H1 (cell line): ENCODE results near the gene OR56A1. TPM values are rescaled to one million over a fixed set of nuclear protein-coding genes. Genes with fewer than 3 reads are reported as not detected.
"Not testable (repeated sequence)": the region's sequence is repeated elsewhere in the genome, so short reads cannot be mapped to it uniquely, and the experiment has no call there.

Experiments
- CTCF ChIA-PET: fragments of 300-600 bp; sonication (Branson Sonifier 250); formaldehyde crosslinking; loops from one replicate; lab custom pipeline; 2021; ENCODE audit not compliant: partially characterized antibody; lab: Charles Lee
- POLR2A ChIA-PET: fragments of 300-600 bp; sonication (Branson Sonifier 250); formaldehyde crosslinking; loops from one replicate; lab custom pipeline; 2021; ENCODE audit warnings: inconsistent platforms; ENCODE audit not compliant: partially characterized antibody; lab: Charles Lee
- DNase-seq, 2 experiments: peaks; one replicate each; pipeline versions ENCODE4 v3.0.0 to v3.0.0-alpha.2; 2010 to 2022; ENCODE audit warnings: low spot score in 2 of 2, low read depth in 1 of 2, mixed read lengths in 1 of 2
- FAIRE-seq: peaks from 2 replicates; lab custom pipeline; 2011; peaks lifted over from hg19 to GRCh38; lab: Jason Lieb, UNC
- H2AFZ ChIP-seq: 2 replicates; pipeline ENCODE4 v1.8.1; 2012; ENCODE audit warnings: low read length, inconsistent platforms
- H2AK5ac ChIP-seq: 2 replicates; pipeline ENCODE4 v1.6.1; 2013; ENCODE audit warnings: low read depth, low read length
- H2BK120ac ChIP-seq: replicated peaks from 2 replicates; pipeline ENCODE3; 2013; ENCODE audit warnings: low read depth, low read length, inconsistent platforms
- H2BK12ac ChIP-seq: 2 replicates; pipeline ENCODE4 v1.6.1; 2013; ENCODE audit warnings: low read depth, low read length
- H2BK15ac ChIP-seq: 2 replicates; pipeline ENCODE4 v1.6.1; 2013; ENCODE audit warnings: low read length
- H2BK20ac ChIP-seq: 2 replicates; pipeline ENCODE4 v1.6.1; 2013; ENCODE audit warnings: low read length
- H2BK5ac ChIP-seq: 2 replicates; pipeline ENCODE4 v1.6.1; 2013; ENCODE audit warnings: low read depth, low read length
- H3K14ac ChIP-seq: 2 replicates; pipeline ENCODE4 v1.6.1; 2013; ENCODE audit warnings: inconsistent platforms; ENCODE audit not compliant: insufficient read length
- H3K18ac ChIP-seq: 2 replicates; pipeline ENCODE4 v1.6.1; 2013; ENCODE audit warnings: low read length; ENCODE audit errors: extremely low read depth
- H3K23ac ChIP-seq: 2 replicates; pipeline ENCODE4 v1.6.1; 2013; ENCODE audit warnings: inconsistent platforms; ENCODE audit not compliant: insufficient read length
- H3K23me2 ChIP-seq: 2 replicates; pipeline ENCODE4 v1.6.1; 2013; ENCODE audit warnings: low read depth, low read length
- H3K27ac ChIP-seq: 2 replicates; pipeline ENCODE4 v1.6.1; 2011; ENCODE audit warnings: low read depth, low read length, inconsistent platforms
- H3K27me3 ChIP-seq, 4 experiments: replicated peaks in 1 of 4; 1 replicate in 1 of 4; 2 replicates in 3 of 4; pipeline versions ENCODE4 v1.6.1 to v1.8.1; 2011 to 2013; ENCODE audit warnings: low read length in 3 of 4, mild to moderate bottlenecking in 3 of 4, inconsistent platforms in 2 of 4, mixed read lengths in 2 of 4, moderate library complexity in 1 of 4; ENCODE audit not compliant: control insufficient read depth in 3 of 4, insufficient read depth in 3 of 4; ENCODE audit errors: extremely low read depth in 1 of 4
- H3K36me3 ChIP-seq, 4 experiments: 2 replicates each; pipeline versions ENCODE4 v1.6.1 to v1.8.1; 2011 to 2013; ENCODE audit warnings: mild to moderate bottlenecking in 4 of 4, low read length in 3 of 4, moderate library complexity in 2 of 4, control low read depth in 1 of 4, inconsistent platforms in 1 of 4; ENCODE audit not compliant: insufficient read depth in 4 of 4, control insufficient read depth in 2 of 4
- H3K4ac ChIP-seq: replicated peaks from 2 replicates; pipeline ENCODE3; 2013; ENCODE audit warnings: low read length, low read depth, mixed read lengths, inconsistent platforms; ENCODE audit not compliant: insufficient read length
- H3K4me1 ChIP-seq, 4 experiments: replicated peaks in 1 of 4; 1 replicate in 1 of 4; 2 replicates in 3 of 4; pipeline versions ENCODE4 v1.6.1 to v1.8.1; 2011 to 2013; ENCODE audit warnings: low read length in 3 of 4, inconsistent platforms in 2 of 4, mixed read lengths in 1 of 4; ENCODE audit not compliant: insufficient read depth in 4 of 4, control insufficient read depth in 3 of 4
- H3K4me2 ChIP-seq, 2 experiments: 2 replicates each; pipeline versions ENCODE4 v1.6.1 to v1.8.1; 2011 to 2013; ENCODE audit warnings: low read depth in 2 of 2, low read length in 2 of 2, control low read depth in 1 of 2, inconsistent platforms in 1 of 2, mild to moderate bottlenecking in 1 of 2; ENCODE audit not compliant: insufficient read depth in 1 of 2
- H3K4me3 ChIP-seq, 4 experiments: fragments of 200-600, 300-600 bp in 1 of 4; sonication (generic), shearing (Covaris generic), sonication (Bioruptor Twin) in 1 of 4; 2 replicates each; pipeline versions ENCODE4 v1.5.1 to v1.8.1; 2011 to 2016; ENCODE audit warnings: low read length in 4 of 4, low read depth in 3 of 4, control low read depth in 2 of 4, inconsistent platforms in 2 of 4, mild to moderate bottlenecking in 2 of 4, mixed read lengths in 1 of 4, moderate library complexity in 1 of 4; ENCODE audit not compliant: insufficient read depth in 2 of 4; ENCODE audit errors: extremely low read depth in 1 of 4
- H3K56ac ChIP-seq: replicated peaks from 2 replicates; pipeline ENCODE3; 2013; ENCODE audit warnings: low read depth, mild to moderate bottlenecking, mixed read lengths, low read length, inconsistent platforms; ENCODE audit not compliant: insufficient read length
- H3K79me1 ChIP-seq: 2 replicates; pipeline ENCODE4 v1.6.1; 2013; ENCODE audit warnings: low read depth, low read length, control low read depth
- H3K79me2 ChIP-seq, 2 experiments: 2 replicates each; pipeline versions ENCODE4 v1.6.1 to v1.8.1; 2012 to 2013; ENCODE audit warnings: low read length in 2 of 2, mild to moderate bottlenecking in 2 of 2, inconsistent platforms in 1 of 2; ENCODE audit not compliant: insufficient read depth in 2 of 2, control insufficient read depth in 1 of 2
- H3K9ac ChIP-seq, 4 experiments: replicated peaks in 1 of 4; 1 replicate in 1 of 4; 2 replicates in 3 of 4; pipeline versions ENCODE4 v1.6.1 to v1.8.1; 2011 to 2013; ENCODE audit warnings: low read depth in 3 of 4, low read length in 3 of 4, control low read depth in 2 of 4, mild to moderate bottlenecking in 2 of 4, moderate library complexity in 2 of 4, inconsistent platforms in 1 of 4; ENCODE audit errors: extremely low read depth in 1 of 4
- H3K9me3 ChIP-seq, 2 experiments: 2 replicates each; pipeline versions ENCODE4 v1.6.1 to v1.8.1; 2012 to 2013; ENCODE audit warnings: mild to moderate bottlenecking in 2 of 2, moderate library complexity in 2 of 2, control low read depth in 1 of 2, inconsistent platforms in 1 of 2, low read depth in 1 of 2, low read length in 1 of 2, mixed read lengths in 1 of 2; ENCODE audit not compliant: insufficient read depth in 2 of 2
- H4K20me1 ChIP-seq, 2 experiments: replicated peaks in 1 of 2; 2 replicates each; pipeline versions ENCODE3 to v1.8.1; 2011 to 2013; ENCODE audit warnings: inconsistent platforms in 2 of 2, low read length in 2 of 2, mild to moderate bottlenecking in 1 of 2; ENCODE audit not compliant: insufficient read depth in 2 of 2, control insufficient read depth in 1 of 2
- H4K5ac ChIP-seq: 2 replicates; pipeline ENCODE4 v1.6.1; 2013; ENCODE audit warnings: low read length, low read depth, mixed read lengths, inconsistent platforms; ENCODE audit not compliant: insufficient read length
- H4K8ac ChIP-seq: 2 replicates; pipeline ENCODE4 v1.8.0; 2013; ENCODE audit warnings: mild to moderate bottlenecking, moderate library complexity, low read length, inconsistent platforms; ENCODE audit not compliant: insufficient read depth; ENCODE audit errors: extremely low read depth
- H4K91ac ChIP-seq: replicated peaks from 2 replicates; pipeline ENCODE3; 2013; ENCODE audit warnings: low read length, mixed read lengths, inconsistent platforms; ENCODE audit not compliant: insufficient read length
- EP300 ChIP-seq, 2 experiments: IDR thresholded peaks; 1 replicate in 1 of 2; 2 replicates in 1 of 2; pipeline ENCODE4 v1.6.1; 2011 to 2012; ENCODE audit warnings: low read depth in 2 of 2, low read length in 2 of 2, mild to moderate bottlenecking in 2 of 2, borderline replicate concordance in 1 of 2, inconsistent platforms in 1 of 2, moderate library complexity in 1 of 2
- TCF12 ChIP-seq: IDR thresholded peaks from 2 replicates; pipeline ENCODE4 v1.6.1; 2011; ENCODE audit warnings: low read depth, mild to moderate bottlenecking, low read length
- TEAD4 ChIP-seq: IDR thresholded peaks from 2 replicates; pipeline ENCODE4 v1.6.1; 2012; ENCODE audit warnings: low read depth, low read length, inconsistent platforms, mixed read lengths
- WGBS, 2 experiments: shearing (Covaris generic) in 1 of 2; methylation state at CpG; one replicate each; pipeline versions ENCODE4 v1.1.6 to v1.1.7; 2013 to 2015; ENCODE audit warnings: low lambda C conversion rate in 2 of 2, mixed read lengths in 2 of 2, inconsistent platforms in 1 of 2, low coverage in 1 of 2, missing lambda C conversion rate in 1 of 2; ENCODE audit not compliant: insufficient replicate concordance in 2 of 2, insufficient coverage in 1 of 2, insufficient read length in 1 of 2; ENCODE audit errors: extremely low coverage in 1 of 2, missing lambda C conversion rate in 1 of 2; 5-methylcytosine and 5-hydroxymethylcytosine counted together
- polyA plus RNA-seq, 7 experiments: library from polyadenylated mRNA; depleted of rRNA in 3 of 7; stranded (reverse) in 5 of 7; unstranded in 2 of 7; fragments of >200 nt in 5 of 7; fragments of 200-250 nt in 2 of 7; gene quantifications; 1 replicate in 5 of 7; 2 replicates in 1 of 7; 4 replicates in 1 of 7; pipeline versions ENCODE4 v1.2.1 to v1.2.3, GENCODE V29; 2011 to 2013; ENCODE audit warnings: missing spikeins in 2 of 7, mixed read lengths in 2 of 7
- total RNA-seq: library from RNA; stranded (reverse); fragmentation: NEBNext Ultra II Directional; extraction: Animal tissue kit (Norgen Biotek cat#: 25700); gene quantifications from 2 replicates; pipeline ENCODE4 v1.2.1, GENCODE V29; 2021

The OR56A1 gene
- total and polyA plus RNA-seq, 2 of the 8 experiments (the other 6 are each of a cell fraction or from before 2014, with no cell fraction given) = 0.02 to 0.09 TPM

DNA sequence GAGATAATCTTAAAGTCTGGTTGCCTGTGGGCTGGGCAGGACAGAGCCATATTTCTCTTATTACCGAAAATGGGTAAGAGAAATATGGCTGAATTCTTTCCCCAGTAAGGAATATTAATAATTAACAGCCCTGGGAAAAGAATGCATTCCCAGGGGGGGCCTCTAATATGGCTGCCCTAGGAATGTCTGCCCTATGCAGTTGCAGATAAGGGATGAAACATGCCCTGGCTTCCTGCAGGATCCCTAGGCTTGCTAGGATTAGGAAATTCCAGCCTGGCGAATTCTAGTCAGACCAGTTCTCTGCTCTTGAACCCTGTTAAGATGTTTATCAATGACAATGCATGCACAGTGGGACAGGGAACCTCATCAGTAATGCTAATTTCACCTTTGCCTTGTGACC is 45.9 kb upstream of the OR56A1 start:
- H2BK15ac ChIP-seq, H3K9ac ChIP-seq, H4K8ac ChIP-seq, H3K79me2 ChIP-seq, POLR2A ChIA-PET, H3K18ac ChIP-seq, H3K4me3 ChIP-seq, H2AK5ac ChIP-seq, H3K4ac ChIP-seq, H3K4me2 ChIP-seq, H2BK12ac ChIP-seq, H3K14ac ChIP-seq, H4K20me1 ChIP-seq, H2BK20ac ChIP-seq, H3K56ac ChIP-seq, H3K23ac ChIP-seq, H3K27me3 ChIP-seq, H2BK120ac ChIP-seq, FAIRE-seq, H4K5ac ChIP-seq, H4K91ac ChIP-seq, H3K27ac ChIP-seq, H3K23me2 ChIP-seq, H3K79me1 ChIP-seq, H3K4me1 ChIP-seq, DNase-seq, H3K36me3 ChIP-seq, H2BK5ac ChIP-seq, H2AFZ ChIP-seq, CTCF ChIA-PET: not testable (repeated sequence)
- peak in 1 of 2 experiments; percentile 95; a peak in 1 of 3 replicates for TF ChIP-seq EP300 (IDR thresholded peaks at IDR 0.05; ENCODE audit: borderline replicate concordance in 1 of 2, low read depth in 2 of 2, low read length in 2 of 2)
- 0 out of 2 replicates have a peak, but pooled peaks have one; percentile 39 for TF ChIP-seq TEAD4
- TF ChIP-seq TCF12 = peak; percentile 39; the same call in 1 of the 2 replicates
- peaks cover 14 to 16% of the 10 kb centered on the region in 2 experiments for H3K9me3 ChIP-seq
- 88% methylated on average over 2 of the region's 2 CpGs; no CpG with 5 or more reads in 1 of the 2 experiments for WGBS, 2 experiments
